GM12864 (cell line): Measurements from ENCODE around the gene TGIF1.

Experiments
- DNase-seq: peaks from one replicate; pipeline ENCODE4 v3.0.0-alpha.2; 2011; ENCODE audit warnings: low read depth
- H3K4me3 ChIP-seq: 2 replicates; pipeline ENCODE4 v1.5.1; 2011; ENCODE audit warnings: mild to moderate bottlenecking, low read depth, low read length, control low read depth
- CTCF ChIP-seq: IDR thresholded peaks from 2 replicates; pipeline ENCODE4 v1.5.1; 2011; ENCODE audit warnings: low read depth, mild to moderate bottlenecking, moderate library complexity, low read length, control low read depth, inconsistent platforms; ENCODE audit errors: missing control alignments

TGIF1 gene

DNA sequence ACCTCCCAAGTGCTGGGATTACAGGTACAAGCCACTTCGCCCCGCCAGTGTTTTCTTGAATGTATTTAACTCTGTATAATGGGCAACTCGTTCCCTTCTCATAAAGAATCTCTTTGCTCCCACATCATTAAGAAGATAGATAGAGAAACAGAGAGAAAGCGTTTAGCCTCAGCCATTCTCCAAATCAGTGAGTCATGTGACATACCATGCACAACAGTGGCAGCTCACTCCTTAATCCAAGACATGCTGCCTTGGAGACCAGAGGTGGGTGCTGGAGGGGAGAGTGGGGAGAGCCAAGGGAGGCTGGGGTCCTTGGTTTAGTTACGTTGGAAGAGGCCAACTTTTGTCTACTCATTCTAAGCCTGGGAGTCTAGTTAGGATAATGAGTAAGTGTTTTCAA lies 54.7 kb downstream of the TGIF1 start:
- no peak for TF ChIP-seq CTCF
- no peak for DNase-seq
- no peak overlapping the region for H3K4me3 ChIP-seq

- TF ChIP-seq CTCF: no peak
- DNase-seq: no peak
- H3K4me3 ChIP-seq: no peak overlapping the region
Observed at GRCh38 chr18:3508576-3509549, 58.9 kb downstream of the TGIF1 start.
